SK-N-SH treated with all-trans-retinoic acid at 6 μM for 48 hours (cell line): ENCODE results near the gene FOXO1.

Experiments used
- ATAC-seq: fragments of 200-7000 bp; cut with Tn5 transposase; 3 replicates; pipeline ENCODE4 v1.9.1; 2020; ENCODE audit warnings: mild to moderate bottlenecking, moderate library complexity
- BACH2 ChIP-seq: fragments of 250-450 bp; sonication (Bioruptor Pico); IDR thresholded peaks from 2 replicates; pipeline ENCODE4 v1.9.0; 2021; ENCODE audit warnings: mild to moderate bottlenecking, borderline replicate concordance
- CSDC2 ChIP-seq: fragments of 250-450 bp; sonication (Bioruptor Pico); IDR thresholded peaks from 2 replicates; pipeline ENCODE4 v1.5.0; 2020; ENCODE audit warnings: mild to moderate bottlenecking, moderate library complexity
- GLIS3 ChIP-seq: fragments of 250-450 bp; sonication (Bioruptor Pico); IDR thresholded peaks from 2 replicates; pipeline ENCODE4 v1.5.0; 2020; ENCODE audit warnings: mild to moderate bottlenecking, moderate library complexity
- ISL1 ChIP-seq: fragments of 250-450 bp; sonication (Bioruptor Pico); IDR thresholded peaks from 2 replicates; pipeline ENCODE4 v2.1.2; 2022; ENCODE audit warnings: mild to moderate bottlenecking, moderate library complexity
- OSR1 ChIP-seq: fragments of 250-450 bp; sonication (Bioruptor Pico); IDR thresholded peaks from 2 replicates; pipeline ENCODE4 v1.8.0; 2022; ENCODE audit warnings: moderate library complexity, mild to moderate bottlenecking, inconsistent platforms
- PPARA ChIP-seq: fragments of 250-450 bp; sonication (Bioruptor Pico); IDR thresholded peaks from 2 replicates; pipeline ENCODE4 v1.5.0; 2020; ENCODE audit warnings: mild to moderate bottlenecking, borderline replicate concordance
- RARB ChIP-seq: fragments of 250-450 bp; sonication (Bioruptor Pico); IDR thresholded peaks from 2 replicates; pipeline ENCODE4 v1.8.0; 2021; ENCODE audit warnings: mild to moderate bottlenecking, moderate library complexity
- SNAI2 ChIP-seq: fragments of 250-450 bp; sonication (Bioruptor Pico); IDR thresholded peaks from 2 replicates; pipeline ENCODE4 v1.5.0; 2020; ENCODE audit warnings: mild to moderate bottlenecking, moderate library complexity
- TCF4 ChIP-seq: fragments of 250-450 bp; sonication (Bioruptor Pico); IDR thresholded peaks from 2 replicates; pipeline ENCODE4 v1.8.0; 2021; ENCODE audit warnings: mild to moderate bottlenecking, moderate library complexity, borderline replicate concordance
- TOX ChIP-seq: fragments of 250-450 bp; sonication (Bioruptor Pico); IDR thresholded peaks from 2 replicates; pipeline ENCODE4 v1.8.0; 2021; ENCODE audit warnings: mild to moderate bottlenecking, moderate library complexity, borderline replicate concordance
- ZC3H10 ChIP-seq: fragments of 250-450 bp; sonication (Bioruptor Pico); IDR thresholded peaks from 2 replicates; pipeline ENCODE4 v1.5.1; 2021; ENCODE audit warnings: mild to moderate bottlenecking, moderate library complexity
- ZFP3 ChIP-seq: fragments of 250-450 bp; sonication (Bioruptor Pico); IDR thresholded peaks from 2 replicates; pipeline ENCODE4 v1.5.0; 2020; ENCODE audit warnings: mild to moderate bottlenecking, moderate library complexity
- ZFP30 ChIP-seq: fragments of 450-650 bp; formaldehyde crosslinking; IDR thresholded peaks from 2 replicates; pipeline ENCODE4 v1.5.0; 2022; ENCODE audit warnings: mild to moderate bottlenecking, moderate library complexity
- ZNF70 ChIP-seq: fragments of 450-650 bp; formaldehyde crosslinking; IDR thresholded peaks from 2 replicates; pipeline ENCODE4 v1.5.0; 2020; ENCODE audit warnings: mild to moderate bottlenecking, moderate library complexity
- ZNF8 ChIP-seq: fragments of 450-650 bp; formaldehyde crosslinking; IDR thresholded peaks from 2 replicates; pipeline ENCODE4 v1.5.0; 2020; ENCODE audit warnings: mild to moderate bottlenecking, moderate library complexity
- TF ChIP-seq, protein P1 (sequence below): fragments of 250-450 bp; sonication (Bioruptor Pico); IDR thresholded peaks from 2 replicates; pipeline ENCODE4 v1.8.0; 2020; ENCODE audit warnings: mild to moderate bottlenecking, moderate library complexity, borderline replicate concordance
- TF ChIP-seq, protein P2 (sequence below): fragments of 250-450 bp; sonication (Bioruptor Pico); IDR thresholded peaks from 2 replicates; pipeline ENCODE4 v1.8.0; 2021; ENCODE audit warnings: low read depth, mild to moderate bottlenecking, moderate library complexity, borderline replicate concordance

Gene FOXO1

DNA sequence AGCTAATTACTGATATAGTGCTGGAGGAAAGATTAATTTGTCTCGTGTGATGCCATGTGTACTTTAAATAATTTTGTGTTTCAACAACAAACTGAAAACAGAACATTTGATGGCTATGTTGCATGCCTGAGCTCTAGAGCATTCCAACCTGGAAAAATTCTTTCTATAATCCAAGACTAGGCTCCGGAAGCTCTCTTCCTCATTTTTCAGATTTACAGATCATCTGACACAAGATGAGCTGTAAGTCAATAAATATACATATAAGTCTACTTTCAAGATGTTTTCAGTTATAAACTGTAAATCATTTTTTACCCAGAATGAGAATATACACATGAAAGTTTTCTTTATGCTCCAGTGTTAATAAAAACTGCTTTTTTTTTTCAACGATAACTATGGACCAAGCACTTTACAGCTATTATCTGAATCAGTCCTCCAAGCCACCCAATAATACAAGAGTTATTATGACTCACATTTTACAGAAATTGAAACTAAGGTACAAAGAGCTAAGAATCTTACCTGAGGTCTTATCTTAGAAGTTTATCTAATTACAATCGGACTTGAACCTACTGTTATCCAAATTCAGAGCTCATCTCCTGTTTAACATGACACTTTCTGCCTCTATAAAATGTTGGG is 6.4 kb upstream of the FOXO1 start:
- TF ChIP-seq CSDC2 (CRISPR knock-in tag) (no peak), OSR1 (CRISPR knock-in tag) (no peak)
- TF ChIP-seq, protein P1, sequence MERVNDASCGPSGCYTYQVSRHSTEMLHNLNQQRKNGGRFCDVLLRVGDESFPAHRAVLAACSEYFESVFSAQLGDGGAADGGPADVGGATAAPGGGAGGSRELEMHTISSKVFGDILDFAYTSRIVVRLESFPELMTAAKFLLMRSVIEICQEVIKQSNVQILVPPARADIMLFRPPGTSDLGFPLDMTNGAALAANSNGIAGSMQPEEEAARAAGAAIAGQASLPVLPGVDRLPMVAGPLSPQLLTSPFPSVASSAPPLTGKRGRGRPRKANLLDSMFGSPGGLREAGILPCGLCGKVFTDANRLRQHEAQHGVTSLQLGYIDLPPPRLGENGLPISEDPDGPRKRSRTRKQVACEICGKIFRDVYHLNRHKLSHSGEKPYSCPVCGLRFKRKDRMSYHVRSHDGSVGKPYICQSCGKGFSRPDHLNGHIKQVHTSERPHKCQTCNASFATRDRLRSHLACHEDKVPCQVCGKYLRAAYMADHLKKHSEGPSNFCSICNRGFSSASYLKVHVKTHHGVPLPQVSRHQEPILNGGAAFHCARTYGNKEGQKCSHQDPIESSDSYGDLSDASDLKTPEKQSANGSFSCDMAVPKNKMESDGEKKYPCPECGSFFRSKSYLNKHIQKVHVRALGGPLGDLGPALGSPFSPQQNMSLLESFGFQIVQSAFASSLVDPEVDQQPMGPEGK (CRISPR knock-in tag) = no peak
- peak; percentile 70 for ATAC-seq

DNA sequence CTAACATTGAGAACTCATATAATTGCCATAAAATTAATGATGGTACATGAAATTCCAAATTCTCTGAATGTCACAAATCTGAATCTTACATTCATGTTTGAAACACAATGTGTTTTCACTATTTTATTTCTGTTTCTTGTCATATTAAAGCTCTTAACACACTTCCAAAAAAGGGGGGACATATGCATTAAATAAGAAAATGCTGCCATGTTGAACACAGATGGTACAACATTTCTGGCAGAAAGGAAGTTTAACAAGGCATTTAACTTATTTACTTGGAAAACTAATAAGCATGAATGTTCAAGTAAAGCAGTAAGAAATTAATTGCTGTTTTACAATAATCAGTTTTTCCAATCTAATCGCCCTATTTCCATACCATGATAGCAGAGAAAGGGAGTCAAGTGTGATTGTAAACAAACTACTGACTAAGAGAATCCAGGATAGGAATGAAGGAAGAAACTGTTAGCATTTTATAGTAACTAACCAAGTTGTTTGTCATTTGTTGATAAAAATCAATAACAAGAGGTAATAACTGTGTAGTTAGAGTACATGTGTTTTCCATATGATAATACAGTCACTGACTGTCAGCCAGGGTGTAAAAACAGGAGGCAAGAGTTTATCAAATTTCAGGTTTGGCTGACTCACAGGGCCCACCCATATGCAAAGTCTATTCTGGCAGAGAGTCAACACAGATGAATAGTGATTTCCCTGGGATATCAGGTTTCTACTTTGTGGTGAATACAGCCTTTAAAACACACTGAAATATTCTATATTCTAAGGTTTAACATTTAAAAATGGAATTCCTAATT is 5.7 kb upstream of the FOXO1 start:
- ATAC-seq = peak; percentile 90
- TF ChIP-seq TCF4 (peak; percentile 79; the same call in 1 of the 2 replicates), RARB (CRISPR knock-in tag) (no peak), BACH2 (no peak), PPARA (no peak), ISL1 (CRISPR knock-in tag) (0 out of 2 replicates have a peak, but pooled peaks have one; percentile 28)
- TF ChIP-seq, protein P1 (CRISPR knock-in tag) = no peak
- TF ChIP-seq, protein P2, sequence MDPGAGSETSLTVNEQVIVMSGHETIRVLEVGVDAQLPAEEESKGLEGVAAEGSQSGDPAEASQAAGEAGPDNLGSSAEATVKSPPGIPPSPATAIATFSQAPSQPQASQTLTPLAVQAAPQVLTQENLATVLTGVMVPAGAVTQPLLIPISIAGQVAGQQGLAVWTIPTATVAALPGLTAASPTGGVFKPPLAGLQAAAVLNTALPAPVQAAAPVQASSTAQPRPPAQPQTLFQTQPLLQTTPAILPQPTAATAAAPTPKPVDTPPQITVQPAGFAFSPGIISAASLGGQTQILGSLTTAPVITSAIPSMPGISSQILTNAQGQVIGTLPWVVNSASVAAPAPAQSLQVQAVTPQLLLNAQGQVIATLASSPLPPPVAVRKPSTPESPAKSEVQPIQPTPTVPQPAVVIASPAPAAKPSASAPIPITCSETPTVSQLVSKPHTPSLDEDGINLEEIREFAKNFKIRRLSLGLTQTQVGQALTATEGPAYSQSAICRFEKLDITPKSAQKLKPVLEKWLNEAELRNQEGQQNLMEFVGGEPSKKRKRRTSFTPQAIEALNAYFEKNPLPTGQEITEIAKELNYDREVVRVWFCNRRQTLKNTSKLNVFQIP (CRISPR knock-in tag) = no peak

DNA sequence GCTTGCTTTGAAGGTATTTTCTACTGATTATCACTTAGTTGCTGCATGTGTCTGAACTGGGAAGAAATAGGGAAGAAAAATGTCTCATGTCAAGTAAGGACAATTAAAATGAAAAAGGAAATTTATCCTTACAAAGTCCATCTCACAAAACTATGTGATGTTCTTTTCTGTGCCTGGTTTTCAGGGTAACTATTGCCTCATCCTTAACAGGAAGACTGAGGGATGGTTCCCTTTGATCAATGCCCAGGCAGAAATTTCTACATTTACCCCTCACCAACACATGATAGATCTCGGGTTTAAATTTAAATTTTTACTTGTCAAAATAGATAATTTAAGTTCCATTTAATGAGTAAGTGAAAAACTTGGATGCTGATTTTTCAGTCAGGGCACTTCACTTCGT is 3.9 kb upstream of the FOXO1 start:
- no peak for TF ChIP-seq ZC3H10
- no peak for TF ChIP-seq TOX
- TF ChIP-seq, protein P1 (CRISPR knock-in tag) = no peak
- no peak for TF ChIP-seq ZNF70 (CRISPR knock-in tag)
- TF ChIP-seq RARB (CRISPR knock-in tag) = no peak
- no peak for TF ChIP-seq SNAI2
- no peak for TF ChIP-seq TCF4
- no peak for TF ChIP-seq GLIS3 (CRISPR knock-in tag)
- ATAC-seq = no peak

DNA sequence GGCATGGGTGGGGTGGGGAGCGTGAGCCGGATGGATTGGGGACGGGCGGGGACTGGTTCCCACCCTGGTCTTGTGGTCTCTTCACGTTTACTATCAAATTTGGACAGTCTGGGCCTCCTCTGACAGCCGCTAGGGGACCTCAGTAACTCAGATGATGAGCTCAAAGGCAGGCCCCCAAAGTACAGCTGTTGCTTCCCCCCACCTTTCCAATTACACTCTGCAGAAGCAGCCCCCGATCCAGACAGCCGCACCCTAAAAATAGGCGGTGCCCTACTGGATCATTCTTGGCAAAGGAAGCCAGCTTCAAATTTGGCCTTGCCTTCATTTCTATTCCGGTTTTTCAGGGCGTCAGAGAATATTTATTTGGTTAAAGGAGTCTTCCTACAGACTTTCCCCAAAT is 1.9 kb upstream of the FOXO1 start:
- ATAC-seq = no peak
- TF ChIP-seq BACH2 = no peak
- TF ChIP-seq ZFP30 (CRISPR knock-in tag) = no peak
- no peak for TF ChIP-seq PPARA
- TF ChIP-seq, protein P1 (CRISPR knock-in tag) = no peak
- TF ChIP-seq OSR1 (CRISPR knock-in tag) = no peak
- TF ChIP-seq ZFP3 (CRISPR knock-in tag) = no peak
- no peak for TF ChIP-seq TCF4
- no peak for TF ChIP-seq ZNF8 (CRISPR knock-in tag)
- TF ChIP-seq GLIS3 (CRISPR knock-in tag) = no peak
